HEK293T (cell line): ENCODE results near the gene MDH1B.

ENCODE experiments used
- ARNT ChIP-seq: fragments of 450-650 bp; IDR thresholded peaks from 2 replicates; pipeline ENCODE4 v1.6.1; 2017; ENCODE audit warnings: mild to moderate bottlenecking
- BHLHE40 ChIP-seq: fragments of 450-650 bp; IDR thresholded peaks from 2 replicates; pipeline ENCODE4 v1.6.1; 2016; ENCODE audit warnings: mild to moderate bottlenecking, moderate library complexity, borderline replicate concordance
- FOXA1 ChIP-seq: fragments of 450-650 bp; IDR thresholded peaks from 2 replicates; pipeline ENCODE4 v1.6.1; 2016; ENCODE audit warnings: mild to moderate bottlenecking
- FOXM1 ChIP-seq: fragments of 450-650 bp; IDR thresholded peaks from 2 replicates; pipeline ENCODE4 v1.6.1; 2017; ENCODE audit warnings: mild to moderate bottlenecking, borderline replicate concordance
- ZNF384 ChIP-seq: fragments of 450-650 bp; IDR thresholded peaks from 2 replicates; pipeline ENCODE4 v1.6.1; 2016

- TF ChIP-seq ZNF384 (no peak), ARNT (no peak), FOXA1 (no peak), FOXM1 (no peak), BHLHE40 (no peak)
These were observed 28.2 kb downstream of the MDH1B start for GRCh38 chr2:206736935-206737334.
